Epithelial cell of esophagus (primary cell): Measurements from ENCODE around the gene LTBP1.

Source experiments
- DNase-seq: peaks from one replicate; pipeline ENCODE4 v3.0.0; 2010; ENCODE audit warnings: low read depth
- H3K4me3 ChIP-seq: 2 replicates; pipeline ENCODE4 v1.5.1; 2011; ENCODE audit warnings: mild to moderate bottlenecking, low read length, control low read depth
- CTCF ChIP-seq: IDR thresholded peaks from 2 replicates; pipeline ENCODE4 v1.5.1; 2011; ENCODE audit warnings: low read depth, mild to moderate bottlenecking, low read length, control low read depth, inconsistent platforms; ENCODE audit not compliant: insufficient read depth; ENCODE audit errors: missing control alignments

Gene LTBP1

GRCh38 chr2:33287507-33288005, 340.8 kb downstream of the LTBP1 start:
- TF ChIP-seq CTCF: no peak
- no peak overlapping the region for H3K4me3 ChIP-seq

DNA sequence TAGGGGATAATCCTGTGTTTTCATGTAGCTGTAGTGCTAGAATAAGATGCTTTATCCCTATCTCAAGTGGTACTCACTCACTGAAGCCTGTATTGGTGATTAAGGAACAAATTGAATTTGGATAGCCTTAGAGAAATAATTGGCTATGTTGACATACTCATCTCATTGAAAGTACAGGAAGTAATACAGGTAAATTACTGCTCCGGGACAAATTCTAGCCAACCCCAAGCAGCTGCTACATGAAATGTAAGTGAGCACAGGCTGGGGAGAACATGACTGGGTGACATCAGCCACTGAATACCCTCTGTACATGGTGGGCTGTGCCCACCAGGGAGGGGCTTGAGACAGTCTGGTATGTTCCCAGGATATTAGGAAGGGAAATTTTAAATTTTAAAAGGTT, 341.3 kb downstream of the LTBP1 start:
- no peak for DNase-seq
- no peak for TF ChIP-seq CTCF

More at GRCh38 chr2:33287507-33288005, 340.8 kb downstream of the LTBP1 start:
- no peak for DNase-seq

DNA sequence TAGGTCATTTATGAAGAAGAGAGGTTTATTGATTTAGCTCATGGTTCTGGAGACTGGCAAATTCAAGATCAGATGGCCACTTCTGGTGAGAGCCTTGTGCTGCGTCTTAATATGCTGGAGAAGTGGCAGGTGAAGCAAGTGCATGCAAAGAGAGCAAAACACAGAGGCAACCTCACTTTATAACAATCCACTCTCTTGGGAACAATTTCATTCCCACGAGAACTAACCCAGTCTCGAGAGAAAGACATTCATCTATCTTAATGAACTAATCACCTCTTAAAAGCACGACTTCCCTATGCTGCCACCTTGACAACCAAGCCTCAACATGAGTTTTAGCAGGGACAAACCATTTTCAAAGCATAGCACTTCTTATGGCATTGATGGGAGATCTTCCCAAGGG, 343.2 kb downstream of the LTBP1 start:
- no peak for TF ChIP-seq CTCF
- DNase-seq: no peak
- H3K4me3 ChIP-seq: no peak overlapping the region

More for the DNA sequence above, 341.3 kb downstream of the LTBP1 start:
- H3K4me3 ChIP-seq: no peak overlapping the region

DNA sequence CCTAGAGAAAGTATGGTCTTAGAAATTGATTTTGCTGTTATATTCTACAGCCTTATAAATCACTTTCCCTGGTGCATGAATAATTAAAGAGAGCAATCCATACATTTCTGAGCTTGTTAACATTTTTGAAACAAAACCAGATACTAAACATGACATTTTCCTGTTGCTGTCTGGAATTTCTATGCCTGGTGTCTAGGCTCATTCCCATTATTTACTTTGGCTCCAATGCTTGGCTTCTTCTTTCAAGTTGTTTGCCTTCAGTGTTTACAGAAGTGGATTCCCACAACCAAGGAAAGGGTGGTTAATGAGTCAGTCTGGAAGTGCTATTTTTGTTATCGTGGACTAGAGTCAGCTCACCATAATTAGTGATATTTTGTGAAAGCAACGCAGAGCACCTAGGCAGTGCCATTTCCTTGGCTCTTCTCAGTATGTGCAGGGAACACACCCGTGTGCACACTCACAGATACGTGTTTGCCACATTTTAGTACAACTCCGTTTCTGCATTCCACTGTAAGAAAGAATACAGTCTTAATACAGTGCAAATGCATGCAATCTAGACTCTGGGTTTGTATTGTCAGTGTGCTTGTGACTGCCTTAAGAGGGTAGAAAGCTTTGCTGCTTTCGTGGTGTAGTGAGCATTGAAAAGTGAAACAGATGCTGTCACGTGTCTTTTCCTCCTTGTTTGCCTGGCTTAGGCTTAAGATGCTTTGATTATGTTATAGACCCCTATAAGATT, 344.7 kb downstream of the LTBP1 start:
- DNase-seq: peak; percentile 84
- no peak for TF ChIP-seq CTCF
- no peak overlapping the region for H3K4me3 ChIP-seq

- no peak overlapping the region for H3K4me3 ChIP-seq
- no peak for DNase-seq
- no peak for TF ChIP-seq CTCF
Measured at GRCh38 chr2:33292063-33292462, 345.3 kb downstream of the LTBP1 start.

- TF ChIP-seq CTCF: no peak
- no peak overlapping the region for H3K4me3 ChIP-seq
- no peak for DNase-seq
Measured at GRCh38 chr2:33292981-33293595, 346.3 kb downstream of the LTBP1 start.

DNA sequence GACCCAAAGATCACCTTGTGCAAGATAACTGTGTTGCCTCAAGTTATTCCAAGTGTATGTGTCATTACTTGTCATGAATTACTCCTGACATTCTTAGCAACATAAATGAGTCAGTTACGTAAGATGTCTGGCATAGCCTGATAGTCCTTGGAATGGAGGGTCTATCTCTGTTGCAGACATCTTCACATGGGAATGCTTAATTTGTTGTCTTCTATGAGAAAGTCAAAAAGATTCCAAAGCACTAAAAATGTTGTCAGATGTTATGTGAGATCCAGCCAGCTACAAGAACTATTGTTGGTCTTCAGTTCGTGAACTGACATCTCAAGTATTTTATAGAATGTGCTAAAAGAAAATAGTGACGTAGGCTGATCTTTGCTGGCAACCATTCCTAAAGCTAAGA, 351.5 kb downstream of the LTBP1 start:
- no peak for TF ChIP-seq CTCF
- DNase-seq: peak; percentile 63
- no peak overlapping the region for H3K4me3 ChIP-seq
